Fibroblast of villous mesenchyme (primary cell): ENCODE results near the gene ARSG. TPM values are rescaled to one million over a fixed set of nuclear protein-coding genes. Genes with fewer than 3 reads are reported as not detected.

Experiments
- DNase-seq: peaks from one replicate; pipeline ENCODE4 v3.0.0-alpha.2; 2010; ENCODE audit warnings: low read depth
- H3K4me3 ChIP-seq: 2 replicates; pipeline ENCODE4 v1.5.1; 2011; ENCODE audit warnings: low read depth, mild to moderate bottlenecking, low read length
- CTCF ChIP-seq: IDR thresholded peaks from 2 replicates; pipeline ENCODE4 v1.5.1; 2012; ENCODE audit warnings: low read depth, mild to moderate bottlenecking, low read length; ENCODE audit not compliant: insufficient read depth
- total RNA-seq: library from RNA; depleted of rRNA; stranded (reverse); fragments of >200 nt; gene quantifications from 2 replicates; pipeline ENCODE4 v1.2.3, GENCODE V29; 2012

ARSG gene
- total RNA-seq, 1 donor: 5.6 TPM

GRCh38 chr17:68432086-68432864 is 141.0 kb downstream of the ARSG start:
- DNase-seq: no peak
- H3K4me3 ChIP-seq: no peak overlapping the region
- no peak for TF ChIP-seq CTCF

GRCh38 chr17:68433211-68433610 is 141.9 kb downstream of the ARSG start:
- DNase-seq: no peak
- no peak overlapping the region for H3K4me3 ChIP-seq
- TF ChIP-seq CTCF: no peak

GRCh38 chr17:68433911-68434508 is 142.7 kb downstream of the ARSG start:
- TF ChIP-seq CTCF: no peak

DNA sequence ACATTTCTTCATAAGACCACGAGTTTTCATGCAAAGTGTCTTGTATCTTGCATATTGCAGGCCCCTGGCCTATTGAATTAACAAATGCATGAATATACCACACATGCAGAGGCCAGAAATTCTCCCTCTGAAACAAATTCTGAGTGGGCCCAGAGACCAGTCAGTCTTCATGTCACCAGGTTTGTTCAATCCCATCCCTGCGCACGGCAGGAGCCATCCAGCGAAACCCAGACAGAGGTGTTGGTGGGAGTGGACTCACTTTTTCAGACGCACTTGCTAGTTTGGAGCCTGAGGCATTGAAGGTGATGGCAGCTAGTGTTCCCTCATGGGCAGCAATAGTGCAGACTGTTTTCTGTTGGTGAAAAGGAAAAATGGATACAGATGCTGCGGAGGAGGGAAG is 144.1 kb downstream of the ARSG start:
- no peak overlapping the region for H3K4me3 ChIP-seq
- no peak for DNase-seq
- no peak for TF ChIP-seq CTCF

More at GRCh38 chr17:68433911-68434508, 142.7 kb downstream of the ARSG start:
- no peak overlapping the region for H3K4me3 ChIP-seq
- DNase-seq: no peak

GRCh38 chr17:68435876-68436842 is 144.9 kb downstream of the ARSG start:
- TF ChIP-seq CTCF: peak; percentile 96
- DNase-seq: peak; percentile 79
- H3K4me3 ChIP-seq: no peak overlapping the region

GRCh38 chr17:68437979-68438822 is 146.9 kb downstream of the ARSG start:
- H3K4me3 ChIP-seq: no peak overlapping the region
- TF ChIP-seq CTCF: no peak
- DNase-seq: peak; percentile 74
